PFSK-1 (cell line): Measurements from ENCODE around the gene PLEKHH3.

Experiments used
- POLR2AphosphoS5 ChIP-seq: IDR thresholded peaks from 2 replicates; pipeline ENCODE4 v1.6.1; 2012; ENCODE audit warnings: low read depth, mild to moderate bottlenecking, control low read depth, low read length, moderate library complexity
- SIN3A ChIP-seq: IDR thresholded peaks from 2 replicates; pipeline ENCODE4 v1.6.1; 2012; ENCODE audit warnings: mild to moderate bottlenecking, low read length, moderate library complexity, borderline replicate concordance; ENCODE audit not compliant: insufficient read depth
- TAF1 ChIP-seq: IDR thresholded peaks from 2 replicates; pipeline ENCODE4 v1.6.1; 2012; ENCODE audit warnings: low read length, control low read depth, borderline replicate concordance; ENCODE audit not compliant: insufficient read depth
- TF ChIP-seq, protein P1 (sequence below), 2 experiments: IDR thresholded peaks; 2 replicates each; pipeline versions ENCODE4 v1.6.1 to v1.8.0; 2011 to 2012; ENCODE audit warnings: low read depth in 2 of 2, low read length in 2 of 2, control low read depth in 1 of 2, inconsistent platforms in 1 of 2, mild to moderate bottlenecking in 1 of 2, moderate library complexity in 1 of 2; ENCODE audit not compliant: insufficient read depth in 1 of 2

GRCh38 chr17:42623271-42623670 lies 53.5 kb downstream of the PLEKHH3 start:
- TF ChIP-seq SIN3A (no peak), POLR2AphosphoS5 (no peak), TAF1 (no peak)
- TF ChIP-seq, protein P1, sequence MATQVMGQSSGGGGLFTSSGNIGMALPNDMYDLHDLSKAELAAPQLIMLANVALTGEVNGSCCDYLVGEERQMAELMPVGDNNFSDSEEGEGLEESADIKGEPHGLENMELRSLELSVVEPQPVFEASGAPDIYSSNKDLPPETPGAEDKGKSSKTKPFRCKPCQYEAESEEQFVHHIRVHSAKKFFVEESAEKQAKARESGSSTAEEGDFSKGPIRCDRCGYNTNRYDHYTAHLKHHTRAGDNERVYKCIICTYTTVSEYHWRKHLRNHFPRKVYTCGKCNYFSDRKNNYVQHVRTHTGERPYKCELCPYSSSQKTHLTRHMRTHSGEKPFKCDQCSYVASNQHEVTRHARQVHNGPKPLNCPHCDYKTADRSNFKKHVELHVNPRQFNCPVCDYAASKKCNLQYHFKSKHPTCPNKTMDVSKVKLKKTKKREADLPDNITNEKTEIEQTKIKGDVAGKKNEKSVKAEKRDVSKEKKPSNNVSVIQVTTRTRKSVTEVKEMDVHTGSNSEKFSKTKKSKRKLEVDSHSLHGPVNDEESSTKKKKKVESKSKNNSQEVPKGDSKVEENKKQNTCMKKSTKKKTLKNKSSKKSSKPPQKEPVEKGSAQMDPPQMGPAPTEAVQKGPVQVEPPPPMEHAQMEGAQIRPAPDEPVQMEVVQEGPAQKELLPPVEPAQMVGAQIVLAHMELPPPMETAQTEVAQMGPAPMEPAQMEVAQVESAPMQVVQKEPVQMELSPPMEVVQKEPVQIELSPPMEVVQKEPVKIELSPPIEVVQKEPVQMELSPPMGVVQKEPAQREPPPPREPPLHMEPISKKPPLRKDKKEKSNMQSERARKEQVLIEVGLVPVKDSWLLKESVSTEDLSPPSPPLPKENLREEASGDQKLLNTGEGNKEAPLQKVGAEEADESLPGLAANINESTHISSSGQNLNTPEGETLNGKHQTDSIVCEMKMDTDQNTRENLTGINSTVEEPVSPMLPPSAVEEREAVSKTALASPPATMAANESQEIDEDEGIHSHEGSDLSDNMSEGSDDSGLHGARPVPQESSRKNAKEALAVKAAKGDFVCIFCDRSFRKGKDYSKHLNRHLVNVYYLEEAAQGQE (IDR thresholded peaks at IDR 0.05; ENCODE audit: insufficient read depth in 1 of 2, low read depth in 2 of 2, low read length in 2 of 2) = no peak
